Renal pelvis (tissue), 4 donors: ENCODE measurements around the gene STARD10. TPM values are rescaled to one million over a fixed set of nuclear protein-coding genes. Genes with fewer than 3 reads are reported as not detected.
A peak's percentile ranks its signal among the peaks of the same experiment; 100 is the strongest.

Source experiments
- DNase-seq: peaks from one replicate; pipeline ENCODE4 v3.0.0-alpha.2; 2013
- polyA plus RNA-seq, 3 donors: library from polyadenylated mRNA; unstranded; fragments of 120-200 nt; gene quantifications; one replicate each; pipeline ENCODE4 v1.2.1, GENCODE V29; 2013; ENCODE audit not compliant: insufficient read length in 3 of 3

Gene STARD10
- polyA plus RNA-seq, 3 donors: 69.0 to 78.2 (median 77.4) TPM

GRCh38 chr11:72767203-72768062 lies 26.4 kb downstream of the STARD10 start:
- no peak for DNase-seq

GRCh38 chr11:72766152-72766902 lies 27.5 kb downstream of the STARD10 start:
- no peak for DNase-seq

GRCh38 chr11:72764503-72764902 lies 29.3 kb downstream of the STARD10 start:
- DNase-seq: no peak

DNA sequence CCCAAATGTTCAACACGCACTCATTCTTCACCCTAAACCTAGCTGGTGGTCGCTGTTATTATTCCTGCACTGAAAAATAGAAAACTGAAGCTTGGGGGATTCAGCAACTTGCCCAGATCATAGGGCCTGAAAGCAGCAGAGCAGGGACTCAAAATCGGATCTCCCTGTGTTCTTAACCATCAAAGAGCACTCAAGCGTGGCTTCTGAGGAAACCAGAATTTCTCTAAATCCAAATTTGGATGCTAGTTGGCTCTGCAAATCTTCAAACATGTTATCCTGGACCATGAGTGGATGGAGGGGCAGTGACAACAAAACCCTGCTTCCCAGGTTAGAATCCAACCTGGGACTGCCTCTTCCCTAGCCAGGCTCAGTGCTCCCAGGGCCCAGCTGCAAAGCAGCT lies 30.0 kb downstream of the STARD10 start:
- no peak for DNase-seq

GRCh38 chr11:72762641-72763304 lies 31.1 kb downstream of the STARD10 start:
- DNase-seq: no peak

DNA sequence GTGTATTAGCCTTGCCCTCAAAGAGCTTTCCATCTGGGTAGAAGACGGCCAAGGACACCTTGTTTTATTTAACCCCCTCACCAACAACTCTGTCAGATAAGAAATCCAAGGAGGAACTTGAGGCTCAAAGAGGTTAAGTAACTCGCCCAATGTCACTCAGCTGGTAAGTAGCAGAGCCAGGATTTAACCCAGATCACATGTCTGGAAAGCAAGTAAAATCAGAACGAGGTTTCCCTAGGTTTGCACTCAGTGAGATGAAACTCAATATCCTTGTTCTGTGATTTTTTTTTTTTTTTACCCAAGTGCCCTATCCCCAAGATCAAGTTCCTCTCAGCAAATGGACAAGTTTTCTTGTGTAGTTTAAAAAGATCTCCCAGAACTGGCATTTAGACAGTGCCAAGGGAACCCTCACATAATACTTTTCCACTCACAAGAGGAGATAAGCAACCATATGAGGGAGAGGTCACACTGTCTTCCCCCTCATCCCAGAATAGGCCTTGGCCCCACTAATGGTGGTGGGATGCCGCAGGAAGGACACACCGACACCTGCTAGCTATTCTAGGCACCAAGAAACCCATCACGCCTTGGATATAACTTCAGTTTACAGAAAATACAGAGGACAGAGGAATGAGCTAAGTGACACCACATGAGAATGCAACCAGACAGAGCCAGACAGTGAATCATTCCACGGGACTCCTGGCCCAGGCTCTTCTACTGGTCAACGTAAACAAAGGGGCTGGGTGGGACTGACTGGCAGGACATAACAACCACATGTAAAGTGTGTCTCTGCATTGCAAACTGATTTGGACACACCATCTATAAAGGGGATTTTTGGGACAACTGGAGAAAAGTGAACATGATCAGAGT lies 33.1 kb downstream of the STARD10 start:
- no peak for DNase-seq

- no peak for DNase-seq
Measured at GRCh38 chr11:72759468-72759985, 34.3 kb downstream of the STARD10 start.

GRCh38 chr11:72758690-72759389 lies 35.0 kb downstream of the STARD10 start:
- peak; percentile 65 for DNase-seq

DNA sequence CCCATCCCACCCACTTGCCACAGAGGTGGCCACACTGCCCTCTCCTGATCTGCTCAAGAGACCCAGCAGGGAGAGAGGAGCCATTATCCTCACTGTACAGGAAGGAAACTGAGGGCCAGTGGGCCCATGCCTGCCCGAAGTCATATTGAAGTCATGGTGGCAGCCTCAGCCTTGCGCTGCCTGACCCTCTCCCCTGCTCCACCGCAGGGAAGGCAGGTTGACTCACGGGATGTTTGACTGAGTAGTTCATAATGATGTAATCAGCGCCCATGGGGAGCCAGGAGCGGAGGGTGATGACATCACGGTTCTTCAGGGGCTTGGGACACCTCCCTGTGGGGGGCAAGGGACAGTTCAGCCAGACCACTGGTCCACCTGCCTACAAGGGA lies 35.5 kb downstream of the STARD10 start:
- DNase-seq: no peak

GRCh38 chr11:72755713-72756285 lies 38.0 kb downstream of the STARD10 start:
- DNase-seq: no peak

- DNase-seq: no peak
Measured at GRCh38 chr11:72754544-72755155, 39.2 kb downstream of the STARD10 start.

- no peak for DNase-seq
Measured at GRCh38 chr11:72754149-72754543, 39.7 kb downstream of the STARD10 start.

DNA sequence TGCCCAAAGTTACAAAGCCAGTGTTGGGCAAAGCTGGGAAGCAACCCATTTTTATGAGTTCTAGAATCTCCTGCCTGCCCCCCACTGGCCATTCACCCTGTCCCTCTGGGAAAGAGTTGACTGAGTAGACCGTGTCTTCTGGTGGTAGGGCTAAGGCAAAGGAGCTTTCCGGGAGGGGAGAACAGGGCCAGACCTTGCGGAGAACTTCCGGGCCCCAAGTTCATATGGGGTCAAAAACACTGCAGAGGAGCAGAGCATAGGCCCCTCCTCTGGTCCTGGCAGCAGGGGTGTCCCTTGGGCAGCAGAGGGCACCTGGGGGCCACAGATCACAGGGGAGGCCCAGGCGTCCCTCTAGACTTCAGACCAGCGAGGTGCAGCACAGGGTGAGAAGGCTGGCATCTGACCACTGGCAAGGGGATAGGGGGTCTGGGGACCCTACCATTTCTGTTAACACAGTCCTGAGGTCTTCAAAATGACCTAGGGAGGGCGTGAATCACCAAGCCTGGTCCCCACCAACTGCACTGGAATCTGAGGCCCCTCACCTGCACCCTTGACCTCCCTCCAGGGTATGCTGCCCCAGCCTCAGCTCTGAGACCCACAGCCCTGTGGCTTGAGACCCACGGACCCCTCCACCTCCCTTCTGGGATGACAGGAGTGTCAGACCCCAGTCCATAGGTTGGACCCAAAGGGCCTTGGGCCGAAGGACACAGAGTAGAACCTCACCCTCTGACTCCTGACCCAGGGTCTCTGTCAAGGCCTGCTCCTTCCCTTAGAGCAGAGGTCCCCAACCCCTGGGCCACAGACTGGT lies 40.3 kb downstream of the STARD10 start:
- DNase-seq: no peak

GRCh38 chr11:72752088-72752914 lies 41.5 kb downstream of the STARD10 start, which contains the start of gene ARAP1:
TSS of gene ARAP1 (minus strand) at chr11:72752408. CDS start at chr11:72727128, 25,280 bp downstream.
- peak; percentile 76 for DNase-seq

DNA sequence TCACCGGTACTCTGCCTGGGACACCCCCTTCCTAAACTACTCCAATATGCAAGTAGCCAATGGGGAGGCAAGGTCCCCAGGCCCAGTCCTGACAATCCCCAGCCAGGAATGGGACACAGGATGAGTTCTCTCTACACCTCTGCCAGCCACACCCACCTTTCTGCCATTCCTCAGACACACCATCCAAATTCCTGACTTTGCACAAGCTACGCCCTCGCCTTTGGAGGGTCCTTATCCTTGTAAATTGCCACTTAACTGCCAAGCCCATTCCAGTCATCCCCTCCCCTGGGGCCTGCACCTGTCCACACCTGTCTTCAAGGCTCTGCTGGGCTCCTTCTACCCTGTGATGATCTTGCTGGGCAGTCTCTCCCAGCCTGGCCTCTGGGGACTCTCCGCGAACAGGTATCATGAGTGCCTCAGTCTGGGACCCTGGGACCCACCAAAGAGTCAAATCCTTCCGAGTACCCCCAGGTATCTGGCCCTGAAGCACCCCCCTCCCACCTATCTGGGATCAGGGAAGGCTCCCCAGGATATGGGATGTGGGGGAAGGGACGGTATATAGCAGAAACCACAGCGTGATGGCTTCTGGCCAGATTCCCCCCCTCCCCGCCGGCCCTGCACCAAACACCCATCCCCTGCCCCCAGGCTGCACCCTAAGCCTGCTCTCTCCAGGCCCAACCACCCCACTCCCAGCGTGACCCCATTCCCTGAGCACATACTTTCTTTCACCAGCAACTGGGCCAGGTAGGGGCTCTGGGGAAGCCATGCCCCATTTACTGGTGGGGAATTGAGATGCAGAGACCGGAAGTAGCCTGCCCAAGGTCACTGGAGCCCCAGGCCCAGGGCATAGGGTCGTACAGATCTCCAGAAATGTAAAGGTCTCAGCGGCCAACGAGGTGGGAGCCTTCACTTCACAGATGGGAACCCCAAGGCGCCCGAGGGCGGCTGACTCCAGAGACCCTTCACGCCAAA lies 42.4 kb downstream of the STARD10 start:
- DNase-seq: no peak

DNA sequence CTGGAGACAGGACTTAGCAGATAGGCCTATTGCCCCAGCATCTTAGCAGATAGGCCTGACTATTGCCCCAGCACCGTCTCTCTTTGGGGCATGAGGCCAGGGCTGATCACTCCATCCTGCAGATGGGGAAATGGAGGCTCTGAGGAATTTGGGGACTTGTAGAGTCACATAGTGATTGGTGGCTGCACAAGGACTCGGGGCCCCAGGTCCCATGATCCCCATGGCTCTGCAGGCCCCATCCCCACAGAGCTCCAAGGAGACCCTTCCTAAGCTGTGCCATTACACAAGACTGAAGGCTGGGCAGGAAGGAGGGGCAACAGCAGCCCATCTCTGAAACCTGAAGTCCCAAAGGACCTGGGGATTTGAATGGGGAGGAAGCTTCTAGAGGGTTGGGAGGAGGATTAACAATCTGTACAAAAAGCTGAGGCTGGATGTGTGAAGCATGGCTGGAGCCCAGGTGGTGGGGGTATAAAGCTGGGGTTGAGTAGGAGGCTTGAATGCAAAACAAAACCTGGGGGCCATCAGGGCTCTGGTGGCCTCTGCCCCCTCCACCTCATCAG lies 43.2 kb downstream of the STARD10 start:
- DNase-seq: no peak
